Heart left ventricle (tissue), 13 donors: ENCODE results near the gene RBL1.

Source experiments
- CTCF ChIP-seq, 12 donors: fragments of 200-600 bp; sonication (generic) in 4 of 12; IDR thresholded peaks; one replicate each; pipeline versions ENCODE4 v1.5.0 to v1.8.0; 2018 to 2022; ENCODE audit warnings: antibody characterized with exemption in 12 of 12, mild to moderate bottlenecking in 5 of 12
- POLR2A ChIP-seq, 2 donors: fragments of 450-650 bp; IDR thresholded peaks; one replicate each; pipeline ENCODE4 v1.6.1; 2017; ENCODE audit warnings: antibody characterized with exemption in 2 of 2, mild to moderate bottlenecking in 2 of 2, moderate library complexity in 2 of 2
- donor health status: ischemic (EF 13 %, LVEDD 7.1; RV severe dilation, severe dysfunction).
- donor health status: DM: no; HTN: yes; CAD: no.
- donor health status: DM: no; HTN: no; CAD: no.
- donor health status: ischemic (EF 25% LVEDD 6.9; RV normal size, moderate dysfunction).
- donor health status: ischemic (EF 25% LVEDD 5.7; RV mildly dilated, moderate dysfunction).
- donor health status: ischemic (EF 35%, LVEDD 5.7; RV mildly dilated, moderate dysfunction).
- donor health status: nonischemic (EF 11% LVEDD 7.7; RV severe dilation, severe dysfunction).
- donor health status: DM: yes; HTN: yes; CAD: no.
- donor health status: PGD.
- donor health status: ischemic (EF 29% LVEDD 5.4; RV normal size, mild dysfunction).
- donor health status: nonischemic (EF 23%, LVEDD 6.1; RV moderate dilation, normal function).

DNA sequence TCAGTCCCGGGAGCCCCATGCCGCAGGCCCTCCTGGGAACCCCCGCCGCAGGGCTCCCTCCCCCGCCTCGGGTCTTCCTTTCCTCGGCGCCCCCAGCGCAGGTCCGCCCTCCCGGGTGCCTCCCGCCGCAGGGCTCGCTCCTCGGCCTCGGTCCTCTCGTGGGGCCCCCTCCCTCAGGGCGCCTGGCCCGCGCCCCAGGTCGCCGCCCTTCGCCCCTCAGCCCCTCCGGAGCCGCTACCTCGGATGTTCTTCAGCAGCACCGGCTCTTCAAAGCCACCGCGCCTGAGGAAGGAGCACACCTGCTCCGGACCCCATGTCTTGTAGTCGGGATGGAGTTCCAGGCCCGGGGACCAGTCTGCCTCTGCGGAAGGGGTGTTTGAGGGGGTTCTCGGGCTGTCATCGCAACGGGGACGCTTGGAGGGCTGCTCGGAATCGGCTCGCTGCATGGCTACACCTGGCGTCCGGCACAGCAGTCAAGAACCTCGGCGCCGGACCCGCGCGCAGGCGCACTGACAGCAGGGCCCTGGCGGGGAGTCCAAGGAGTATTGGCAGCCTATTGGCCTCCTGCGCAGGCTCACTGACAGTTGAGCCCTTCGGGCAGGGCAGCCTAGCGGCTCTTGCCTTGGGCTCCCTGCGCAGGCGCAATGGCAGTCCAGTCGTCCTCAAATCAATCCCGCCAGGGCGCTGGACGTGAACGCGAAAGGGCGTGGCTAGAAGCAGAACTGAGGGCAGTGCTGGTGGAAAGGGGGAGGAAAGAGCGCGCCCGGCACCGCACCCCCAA, 144.4 kb downstream of the RBL1 start, which contains the start of gene SAMHD1:
- peak in 4 of 12 donors; percentile 5 to 18 (median 9) for TF ChIP-seq CTCF (IDR thresholded peaks at IDR 0.05)
- TF ChIP-seq POLR2A (IDR thresholded peaks at IDR 0.05): peak in 1 of 2 donors; percentile 96
